Liver (tissue), 9 donors: Measurements from ENCODE around the gene SPIRE2. TPM values are rescaled to one million over a fixed set of nuclear protein-coding genes. Genes with fewer than 3 reads are reported as not detected.
A peak's percentile ranks its signal among the peaks of the same experiment; 100 is the strongest.

ENCODE experiments used
- DNase-seq: peaks from one replicate; pipeline ENCODE4 v3.0.0-alpha.2; 2017; ENCODE audit warnings: low spot score
- H3K27ac ChIP-seq, 2 donors: one replicate each; pipeline ENCODE4 v1.7.0; 2013; ENCODE audit warnings: inconsistent platforms in 2 of 2, low read length in 2 of 2, control low read depth in 1 of 2, low read depth in 1 of 2, mild to moderate bottlenecking in 1 of 2
- H3K27me3 ChIP-seq, 4 donors: one replicate each; pipeline versions ENCODE4 v1.6.1 to v1.7.0; 2013; ENCODE audit warnings: low read length in 3 of 4, inconsistent platforms in 1 of 4, mild to moderate bottlenecking in 1 of 4, moderate library complexity in 1 of 4; ENCODE audit not compliant: control insufficient read depth in 4 of 4, insufficient read depth in 4 of 4
- H3K36me3 ChIP-seq, 4 donors: one replicate each; pipeline versions ENCODE4 v1.6.1 to v1.7.0; 2013; ENCODE audit warnings: low read length in 3 of 4, mild to moderate bottlenecking in 3 of 4, low read depth in 1 of 4, moderate library complexity in 1 of 4; ENCODE audit not compliant: control insufficient read depth in 4 of 4, insufficient read depth in 3 of 4
- H3K4me1 ChIP-seq, 4 donors: one replicate each; pipeline versions ENCODE4 v1.6.1 to v1.7.0; 2013; ENCODE audit warnings: low read length in 3 of 4, mild to moderate bottlenecking in 3 of 4, moderate library complexity in 1 of 4; ENCODE audit not compliant: control insufficient read depth in 4 of 4, insufficient read depth in 4 of 4
- H3K4me3 ChIP-seq, 3 donors: one replicate each; pipeline versions ENCODE4 v1.6.1 to v1.7.0; 2013; ENCODE audit warnings: low read length in 3 of 3, control low read depth in 1 of 3, low read depth in 1 of 3, mild to moderate bottlenecking in 1 of 3
- H3K9ac ChIP-seq, 2 donors: one replicate each; pipeline ENCODE4 v1.7.0; 2013; ENCODE audit warnings: low read length in 2 of 2, mild to moderate bottlenecking in 2 of 2, moderate library complexity in 2 of 2, control low read depth in 1 of 2, low read depth in 1 of 2
- H3K9me3 ChIP-seq, 4 donors: one replicate each; pipeline versions ENCODE4 v1.6.1 to v1.7.0; 2013; ENCODE audit warnings: low read length in 3 of 4; ENCODE audit not compliant: control insufficient read depth in 4 of 4
- ATF3 ChIP-seq: IDR thresholded peaks from 2 replicates; pipeline ENCODE4 v1.6.1; 2016; ENCODE audit warnings: antibody characterized with exemption
- EGR1 ChIP-seq, 2 donors: IDR thresholded peaks; 2 replicates each; pipeline ENCODE4 v1.6.1; 2016 to 2018; ENCODE audit warnings: antibody characterized with exemption in 2 of 2, low read depth in 2 of 2
- FOXA1 ChIP-seq: IDR thresholded peaks from 2 replicates; pipeline ENCODE4 v1.6.1; 2016; ENCODE audit warnings: antibody characterized with exemption
- FOXA2 ChIP-seq: IDR thresholded peaks from 2 replicates; pipeline ENCODE4 v1.6.1; 2016; ENCODE audit warnings: antibody characterized with exemption
- GABPA ChIP-seq, 2 donors: IDR thresholded peaks in 1 of 2; conservative IDR thresholded peaks in 1 of 2; 2 replicates each; pipeline ENCODE4 v1.6.1; 2016; ENCODE audit warnings: antibody characterized with exemption in 2 of 2, mild to moderate bottlenecking in 1 of 2, moderate library complexity in 1 of 2
- HNF4A ChIP-seq, 2 donors: conservative IDR thresholded peaks; 2 replicates each; pipeline ENCODE4 v1.6.1; 2016; ENCODE audit warnings: antibody characterized with exemption in 2 of 2, mild to moderate bottlenecking in 2 of 2
- HNF4G ChIP-seq: IDR thresholded peaks from 2 replicates; pipeline ENCODE4 v1.6.1; 2016; ENCODE audit warnings: antibody characterized with exemption
- MAX ChIP-seq: IDR thresholded peaks from 2 replicates; pipeline ENCODE4 v1.6.1; 2016; ENCODE audit warnings: antibody characterized with exemption
- NR2F2 ChIP-seq: IDR thresholded peaks from 2 replicates; pipeline ENCODE4 v1.6.1; 2016; ENCODE audit warnings: antibody characterized with exemption
- REST ChIP-seq: IDR thresholded peaks from 2 replicates; pipeline ENCODE4 v1.6.1; 2016; ENCODE audit warnings: antibody characterized with exemption, mild to moderate bottlenecking
- RXRA ChIP-seq, 2 donors: IDR thresholded peaks; 2 replicates each; pipeline ENCODE4 v1.6.1; 2017 to 2018; ENCODE audit warnings: antibody characterized with exemption in 2 of 2, mild to moderate bottlenecking in 1 of 2
- TAF1 ChIP-seq: conservative IDR thresholded peaks from 2 replicates; pipeline ENCODE4 v1.6.1; 2016; ENCODE audit warnings: antibody characterized with exemption, mild to moderate bottlenecking
- YY1 ChIP-seq: IDR thresholded peaks from 2 replicates; pipeline ENCODE4 v1.6.1; 2016; ENCODE audit warnings: antibody characterized with exemption, mild to moderate bottlenecking
- ZBTB33 ChIP-seq: IDR thresholded peaks from 2 replicates; pipeline ENCODE4 v1.6.1; 2016; ENCODE audit warnings: antibody characterized with exemption
- whole genome bisulfite sequencing: extraction: QIAGEN DNeasy Blood & Tissue Kit; methylation state at CpG from one replicate; pipeline ENCODE4 v1.1.7; 2013; 5-methylcytosine and 5-hydroxymethylcytosine counted together
- polyA plus RNA-seq, 2 donors: library from polyadenylated mRNA; stranded (reverse) in 1 of 2; unstranded in 1 of 2; fragments of 200-250 nt in 1 of 2; fragments of >200 nt in 1 of 2; fragmentation: Nextera tagmentation in 1 of 2; extraction: Ambion mirVana in 1 of 2; gene quantifications; one replicate each; pipeline versions ENCODE4 v1.2.1 to v1.2.3, GENCODE V29; 2013 to 2015
- total RNA-seq, 2 donors: library from RNA; depleted of rRNA; stranded (reverse); fragments of >200 nt; gene quantifications; one replicate each; pipeline ENCODE4 v1.2.3, GENCODE V29; 2014
- donor health status: healthy.
- donor health status: healthy.
- donor health status: healthy.
- donor health status: healthy.
- donor health status: healthy.

SPIRE2 gene
- total and polyA plus RNA-seq, 4 donors, result 1.7 to 7.2 (median 2.9) TPM

GRCh38 chr16:89798832-89799370 is 29.4 kb upstream of the SPIRE2 start:
- H3K4me1 ChIP-seq, result no peaks in the 10 kb centered on the region
- H3K36me3 ChIP-seq, result no peaks in the 10 kb centered on the region
- no peak overlapping the region for H3K4me3 ChIP-seq
- WGBS, result 84% methylated on average over 15 of the region's 15 CpGs
- H3K27me3 ChIP-seq, result no peaks in the 10 kb centered on the region
- H3K9ac ChIP-seq, result no peak overlapping the region
- no peak for DNase-seq
- H3K27ac ChIP-seq, result no peak overlapping the region
- H3K9me3 ChIP-seq, result no peaks in the 10 kb centered on the region
- TF ChIP-seq REST (no peak), EGR1 (IDR thresholded peaks at IDR 0.05; ENCODE audit: low read depth in 2 of 2) (no peak), RXRA (IDR thresholded peaks at IDR 0.05) (no peak), NR2F2 (peak; percentile 67), HNF4G (no peak), ATF3 (no peak), ZBTB33 (no peak), MAX (no peak)

- H3K36me3 ChIP-seq, result no peaks in the 10 kb centered on the region
- no peak for TF ChIP-seq FOXA1
- no peak for TF ChIP-seq TAF1
- no peak for TF ChIP-seq GABPA (IDR thresholded peaks at IDR 0.05 in 1 of 2, conservative IDR thresholded peaks at IDR 0.05 in 1 of 2)
- no peak for TF ChIP-seq FOXA2
- no peak for TF ChIP-seq YY1
- TF ChIP-seq NR2F2, result no peak
- no peak for TF ChIP-seq ZBTB33
- no peak for TF ChIP-seq HNF4A (conservative IDR thresholded peaks at IDR 0.05)
- no peak for DNase-seq
- WGBS, result 95% methylated on average over 12 of the region's 12 CpGs
- H3K4me1 ChIP-seq, result no peaks in the 10 kb centered on the region
- no peak overlapping the region for H3K27ac ChIP-seq
- no peaks in the 10 kb centered on the region for H3K9me3 ChIP-seq
- no peak overlapping the region for H3K9ac ChIP-seq
- no peak overlapping the region for H3K4me3 ChIP-seq
- H3K27me3 ChIP-seq, result no peaks in the 10 kb centered on the region
Measured at GRCh38 chr16:89801800-89802199, 26.5 kb upstream of the SPIRE2 start.
